SK-N-MC (cell line): ENCODE results near the gene FAM50A.

ENCODE experiments used
- DNase-seq: peaks from one replicate; pipeline ENCODE4 v3.0.0-alpha.2; 2011; ENCODE audit warnings: low read depth, low spot score
- H3K27ac ChIP-seq: fragments of 200-600 bp; sonication (generic); 2 replicates; pipeline ENCODE4 v1.5.1; 2016; ENCODE audit warnings: mixed run types
- H3K36me3 ChIP-seq: fragments of 200-600 bp; sonication (generic); 2 replicates; pipeline ENCODE4 v1.6.1; 2017; ENCODE audit warnings: antibody characterized with exemption, low read length, mixed read lengths; ENCODE audit not compliant: insufficient read depth
- H3K4me3 ChIP-seq: fragments of 200-600 bp; sonication (generic); 2 replicates; pipeline ENCODE4 v1.5.1; 2016
- H3K9ac ChIP-seq: fragments of 200-600 bp; sonication (generic); 2 replicates; pipeline ENCODE4 v1.8.0; 2017; ENCODE audit warnings: mixed run types, mixed read lengths; ENCODE audit not compliant: insufficient read length
- H3K9me3 ChIP-seq: fragments of 200-600 bp; sonication (generic); 2 replicates; pipeline ENCODE4 v1.6.1; 2017; ENCODE audit warnings: low read depth, mild to moderate bottlenecking, antibody characterized with exemption, low read length, moderate library complexity, mixed read lengths
- EZH2 ChIP-seq: fragments of 200-600 bp; sonication (generic); IDR thresholded peaks from one replicate; pipeline ENCODE4 v1.6.1; 2017; ENCODE audit warnings: antibody characterized with exemption
- FOXP2 ChIP-seq: optimal IDR thresholded peaks from 2 replicates; pipeline ENCODE3; 2011; ENCODE audit warnings: mild to moderate bottlenecking, moderate library complexity; ENCODE audit not compliant: insufficient read depth; ENCODE audit errors: extremely low read length, control extremely low read depth
- POLR2AphosphoS5 ChIP-seq: IDR thresholded peaks from 2 replicates; pipeline ENCODE4 v1.6.1; 2012; ENCODE audit warnings: mild to moderate bottlenecking, low read depth, low read length, borderline replicate concordance

Gene FAM50A

DNA sequence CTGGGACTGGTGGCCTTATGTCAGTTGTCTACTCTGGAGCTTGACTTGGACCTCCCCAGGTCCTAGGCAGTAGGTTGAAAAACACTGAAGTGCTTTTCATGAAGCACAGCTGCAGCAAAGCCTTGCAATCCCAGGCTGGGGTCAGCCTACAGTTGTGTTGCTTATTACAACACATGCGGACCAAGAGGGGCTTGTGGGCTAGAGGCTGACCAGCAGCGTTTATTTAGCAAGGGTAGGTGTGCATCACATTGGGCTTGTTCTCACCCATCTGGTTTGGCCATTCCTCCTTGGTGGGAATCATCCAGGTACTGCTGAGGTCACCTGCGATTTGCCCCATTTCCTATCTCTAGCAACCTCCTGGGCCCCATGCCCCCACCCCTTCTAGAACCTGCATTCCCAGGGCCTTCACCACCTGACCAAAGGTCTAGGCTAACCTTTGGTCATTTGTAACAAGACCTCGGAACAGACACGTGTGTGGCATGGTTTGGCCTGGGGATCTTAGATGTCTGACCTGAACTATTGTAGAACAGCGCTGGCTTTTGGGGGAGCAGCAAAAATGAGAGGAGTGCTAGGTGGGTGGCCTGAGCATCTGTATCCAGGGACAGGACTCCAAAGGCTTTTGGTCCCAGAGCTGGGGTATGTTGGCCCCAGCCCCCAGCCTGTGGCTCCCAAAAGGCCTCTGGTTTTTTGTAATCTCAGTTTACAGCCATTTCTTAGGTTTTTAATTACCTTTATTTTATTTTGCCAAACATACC is 42.7 kb upstream of the FAM50A start:
- H3K9ac ChIP-seq, result no peak overlapping the region
- peak; percentile 76 for TF ChIP-seq POLR2AphosphoS5
- no peak for TF ChIP-seq EZH2
- TF ChIP-seq FOXP2, result no peak
- H3K36me3 ChIP-seq, result peaks cover 26% of the 10 kb centered on the region
- no peak for DNase-seq
- H3K4me3 ChIP-seq, result no peak overlapping the region
- no peaks in the 10 kb centered on the region for H3K9me3 ChIP-seq
- H3K27ac ChIP-seq, result no peak overlapping the region

DNA sequence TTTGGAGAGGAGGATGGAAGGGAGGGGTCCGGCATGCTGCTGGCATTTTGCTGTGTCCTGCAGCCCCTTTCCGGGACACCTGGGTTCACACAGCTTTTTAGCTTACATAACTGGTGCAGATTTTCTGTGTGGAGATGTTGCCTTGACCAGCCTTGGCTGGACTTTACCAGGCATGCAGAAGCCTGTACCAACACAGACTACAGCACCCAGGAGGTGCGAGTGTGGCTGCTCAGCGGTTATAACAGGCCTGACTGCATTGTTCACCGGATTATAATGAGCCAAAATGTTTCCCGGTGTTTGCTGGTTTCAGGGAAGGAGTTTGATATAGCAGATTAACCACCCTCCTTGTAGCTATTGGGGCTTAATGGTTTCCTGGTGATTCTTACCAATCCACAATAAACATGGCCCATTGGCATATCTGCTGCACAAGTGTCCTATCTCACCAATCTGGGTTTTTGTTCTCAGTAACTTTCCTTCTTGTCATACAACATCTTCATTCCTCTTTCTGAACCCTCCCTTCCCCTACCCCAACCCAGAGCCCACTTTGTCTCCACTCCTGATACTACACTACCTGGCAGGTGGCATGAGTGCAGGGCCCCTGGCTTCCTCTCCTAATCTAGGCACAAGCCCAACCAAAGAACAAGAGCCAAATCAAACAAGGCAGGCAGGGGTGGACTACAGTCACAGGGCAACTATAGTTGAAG is 41.9 kb upstream of the FAM50A start:
- H3K9me3 ChIP-seq, result no peaks in the 10 kb centered on the region
- no peak for TF ChIP-seq EZH2
- no peak for TF ChIP-seq FOXP2
- TF ChIP-seq POLR2AphosphoS5, result no peak; the same call in 1 of the 2 replicates
- no peak overlapping the region for H3K4me3 ChIP-seq
- peak overlapping the region; percentile 57 for H3K27ac ChIP-seq
- no peak overlapping the region for H3K9ac ChIP-seq
- peaks cover 26% of the 10 kb centered on the region for H3K36me3 ChIP-seq
- no peak for DNase-seq

DNA sequence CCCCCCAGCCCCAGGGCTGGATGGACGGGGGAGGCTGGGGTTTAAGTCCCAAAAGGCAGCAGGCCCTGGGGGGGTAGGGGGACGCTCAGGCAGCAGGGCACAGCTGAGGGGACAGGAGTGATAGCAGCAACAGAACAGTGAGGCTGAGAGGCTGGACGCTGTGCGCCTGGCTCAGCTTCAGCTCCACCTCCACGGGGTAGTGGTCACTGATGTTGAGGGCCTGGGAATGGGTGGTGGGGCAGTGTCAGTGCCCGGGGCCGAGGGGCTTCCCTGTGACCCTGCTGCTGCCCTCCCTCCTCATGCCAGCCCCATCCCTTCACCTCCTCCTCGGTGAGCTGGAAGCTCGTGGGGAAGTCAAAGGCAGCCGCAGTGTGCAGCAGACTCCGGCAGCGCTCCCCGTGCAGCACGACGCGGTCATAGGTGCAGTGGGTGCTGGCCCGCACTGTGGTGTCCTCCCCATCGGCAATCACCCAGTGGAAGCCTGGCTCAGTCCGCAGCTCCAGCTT is 41.3 kb upstream of the FAM50A start:
- H3K27ac ChIP-seq, result peak overlapping the region; percentile 57; the same call in 1 of the 2 replicates
- DNase-seq, result no peak
- H3K9me3 ChIP-seq, result no peaks in the 10 kb centered on the region
- H3K36me3 ChIP-seq, result peaks cover 26% of the 10 kb centered on the region
- no peak overlapping the region for H3K9ac ChIP-seq
- no peak overlapping the region for H3K4me3 ChIP-seq
- no peak for TF ChIP-seq POLR2AphosphoS5

DNA sequence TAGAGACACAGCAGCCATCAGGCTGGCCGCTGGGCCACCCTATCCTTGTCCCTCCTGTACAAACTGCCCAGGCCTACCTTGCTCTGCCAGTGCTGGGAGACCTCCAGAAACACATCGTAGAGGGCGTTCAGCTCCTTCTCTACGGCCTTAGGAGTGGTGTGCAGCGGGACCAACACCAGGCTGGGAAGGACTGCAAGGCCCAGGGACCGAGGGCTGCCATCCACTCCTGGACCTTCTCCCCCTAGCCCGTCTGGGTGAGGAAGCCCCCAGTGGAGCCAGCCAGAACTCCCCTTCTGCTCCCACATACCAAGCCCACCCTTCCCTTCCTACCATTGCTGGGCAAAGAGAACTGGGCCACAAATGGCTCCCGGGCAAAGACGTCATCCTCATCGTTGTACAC is 40.7 kb upstream of the FAM50A start:
- no peak for TF ChIP-seq POLR2AphosphoS5
- TF ChIP-seq EZH2, result no peak
- TF ChIP-seq FOXP2, result no peak
- no peak overlapping the region for H3K9ac ChIP-seq
- no peak overlapping the region for H3K27ac ChIP-seq
- peaks cover 26% of the 10 kb centered on the region for H3K36me3 ChIP-seq
- no peaks in the 10 kb centered on the region for H3K9me3 ChIP-seq
- DNase-seq, result no peak
- H3K4me3 ChIP-seq, result no peak overlapping the region

DNA sequence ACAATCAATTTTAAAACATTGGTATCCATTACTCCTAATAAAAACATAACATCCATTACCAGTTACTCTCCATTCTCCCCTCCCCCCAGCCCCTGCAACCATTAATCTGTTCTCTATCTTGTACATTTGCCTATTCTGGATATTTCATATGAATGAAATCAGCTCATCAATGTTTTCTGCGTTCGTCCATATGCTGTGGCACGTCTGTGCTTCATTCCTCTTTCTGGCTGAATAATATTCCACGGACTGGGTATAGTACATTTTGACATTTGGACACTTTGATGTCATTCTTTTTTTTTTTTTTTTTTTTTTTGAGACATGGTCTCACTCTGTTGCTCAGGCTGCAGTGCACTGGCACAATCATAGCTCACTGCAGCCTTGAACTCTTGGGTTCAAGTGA is 40.1 kb upstream of the FAM50A start:
- peaks cover 22% of the 10 kb centered on the region for H3K36me3 ChIP-seq
- no peaks in the 10 kb centered on the region for H3K9me3 ChIP-seq
- H3K4me3 ChIP-seq, result no peak overlapping the region
- TF ChIP-seq FOXP2, result no peak
- TF ChIP-seq POLR2AphosphoS5, result no peak
- no peak for TF ChIP-seq EZH2
- H3K9ac ChIP-seq, result no peak overlapping the region
- no peak for DNase-seq
- H3K27ac ChIP-seq, result no peak overlapping the region

DNA sequence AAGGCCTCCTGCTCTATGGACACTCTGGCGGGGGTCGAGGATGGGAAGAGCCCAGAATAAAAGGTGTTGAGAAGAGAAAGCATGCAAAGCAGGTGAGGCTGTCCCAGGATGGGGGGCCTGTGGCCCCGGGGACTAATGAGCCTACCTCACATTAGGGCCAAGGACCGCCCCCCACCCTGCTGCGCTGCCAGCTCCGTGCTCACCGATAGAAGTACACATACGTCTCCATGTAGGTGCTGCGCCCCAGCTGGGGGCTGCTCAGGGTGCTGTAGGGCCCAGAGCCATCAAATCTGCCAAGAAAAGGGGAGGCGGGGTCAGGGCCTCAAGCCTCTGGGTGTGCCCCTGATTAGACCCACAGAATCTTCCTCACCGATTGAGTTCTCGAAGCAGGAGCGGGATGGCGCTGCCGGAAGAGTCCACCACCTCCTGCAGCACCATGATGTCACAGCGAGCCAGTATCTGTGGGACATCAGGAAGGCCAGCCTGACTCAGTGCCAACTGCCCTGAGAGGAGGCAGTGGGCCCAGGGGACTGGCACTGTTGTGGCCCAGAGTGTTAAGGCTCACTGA is 39.2 kb upstream of the FAM50A start:
- H3K9me3 ChIP-seq, result no peaks in the 10 kb centered on the region
- no peak for DNase-seq
- H3K36me3 ChIP-seq, result peaks cover 14% of the 10 kb centered on the region
- no peak overlapping the region for H3K27ac ChIP-seq
- no peak for TF ChIP-seq EZH2
- no peak for TF ChIP-seq POLR2AphosphoS5
- TF ChIP-seq FOXP2, result no peak
- H3K4me3 ChIP-seq, result no peak overlapping the region
- H3K9ac ChIP-seq, result no peak overlapping the region

DNA sequence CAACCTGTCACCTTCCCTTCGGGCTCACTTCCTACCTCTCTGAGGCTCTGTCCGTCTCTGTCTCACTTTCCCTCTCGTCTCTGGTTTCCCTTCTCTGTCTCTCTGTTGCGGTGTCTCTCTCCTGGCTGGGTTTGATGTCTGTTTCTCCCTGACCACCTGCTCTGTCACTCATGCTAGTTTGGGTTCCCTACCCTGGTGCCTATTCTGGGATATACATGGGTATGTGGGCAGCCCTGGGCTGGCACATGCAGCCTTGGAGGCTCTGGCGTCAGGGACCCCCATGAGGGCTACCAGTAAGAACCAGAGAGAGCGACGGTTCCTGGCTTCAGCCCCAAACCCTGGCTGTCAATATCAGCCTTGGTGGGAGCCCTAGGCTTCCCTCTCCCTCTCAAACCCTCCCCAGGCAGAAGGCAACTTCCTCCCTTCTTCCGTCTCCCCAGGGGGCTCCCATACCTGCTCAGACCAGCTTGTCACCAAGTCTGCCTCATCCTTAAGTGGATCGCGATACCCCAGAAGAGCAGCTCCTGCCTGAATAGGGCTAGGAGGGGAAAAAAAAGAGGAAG is 35.2 kb upstream of the FAM50A start:
- H3K9me3 ChIP-seq, result no peaks in the 10 kb centered on the region
- H3K36me3 ChIP-seq, result no peaks in the 10 kb centered on the region
- no peak overlapping the region for H3K4me3 ChIP-seq
- no peak for DNase-seq
- TF ChIP-seq POLR2AphosphoS5 (no peak), EZH2 (no peak), FOXP2 (no peak)
- no peak overlapping the region for H3K27ac ChIP-seq
- no peak overlapping the region for H3K9ac ChIP-seq

DNA sequence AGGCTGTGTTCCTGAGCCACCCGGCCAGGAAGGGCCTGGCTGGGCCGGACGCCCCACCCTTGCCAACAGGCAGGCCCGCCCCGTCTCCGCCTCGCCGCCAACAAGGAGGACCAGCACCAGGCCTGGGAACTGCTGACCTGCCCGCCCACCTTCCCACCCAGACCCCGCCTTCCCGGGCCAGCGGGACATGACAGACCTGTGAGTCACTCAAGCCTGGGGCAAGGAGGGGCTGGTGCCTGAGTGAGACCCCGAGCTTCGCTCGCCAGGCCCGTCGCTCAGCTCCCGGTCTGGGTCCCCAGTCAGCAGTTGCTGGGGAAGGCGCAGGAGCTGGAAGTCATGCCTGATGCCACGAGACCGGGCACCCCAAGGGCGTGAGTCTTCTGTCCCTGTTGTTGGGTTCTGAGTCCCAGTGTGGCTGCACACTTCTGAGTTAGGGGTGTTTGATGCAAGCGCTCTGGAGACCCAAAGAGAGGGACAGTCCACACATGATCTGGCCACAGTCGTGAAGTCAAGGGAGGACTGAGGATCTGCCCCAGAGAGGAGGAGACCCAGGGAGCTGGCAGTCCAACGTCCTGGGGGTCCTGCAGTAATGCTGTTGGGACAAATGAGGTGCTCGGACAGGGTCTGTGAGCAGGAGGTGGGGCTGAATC is 34.6 kb upstream of the FAM50A start, which contains the start of gene DNASE1L1:
Gene DNASE1L1 (minus strand): TSS at position 33 of the 650 bp plus-strand sequence. CDS start 3,686 bp downstream, outside the sequence.
- no peak within 1 kb of the TSS for H3K4me3 ChIP-seq
- TF ChIP-seq FOXP2, result no peak
- TF ChIP-seq POLR2AphosphoS5, result no peak
- no peak for TF ChIP-seq EZH2
- H3K9me3 ChIP-seq, result no peaks in the 10 kb centered on the region
- no peak for DNase-seq
- no peak within 1 kb of the TSS for H3K9ac ChIP-seq
- no peak within 1 kb of the TSS for H3K27ac ChIP-seq
- H3K36me3 ChIP-seq, result no peaks in the 10 kb centered on the region
